Esophagus muscularis mucosa (tissue), 4 donors: Measurements from ENCODE around the gene ZNF341. TPM values are rescaled to one million over a fixed set of nuclear protein-coding genes. Genes with fewer than 3 reads are reported as not detected.

Experiments used
- DNase-seq: peaks from one replicate; pipeline ENCODE4 v3.0.0-alpha.2; 2017; ENCODE audit errors: extremely low spot score
- H3K27ac ChIP-seq, 4 donors: fragments of 200-600 bp; sonication (generic); replicated peaks in 1 of 4; 1 replicate in 3 of 4; 2 replicates in 1 of 4; pipeline ENCODE4 v1.5.1; 2016 to 2019; ENCODE audit warnings: mild to moderate bottlenecking in 1 of 4
- H3K27me3 ChIP-seq, 4 donors: fragments of 200-600 bp; sonication (generic); one replicate each; pipeline versions ENCODE4 v1.5.1 to v1.6.0; 2016 to 2019
- H3K36me3 ChIP-seq, 4 donors: fragments of 200-600 bp; sonication (generic); one replicate each; pipeline ENCODE4 v1.5.1; 2016 to 2019
- H3K4me1 ChIP-seq, 4 donors: fragments of 200-600 bp; sonication (generic); one replicate each; pipeline ENCODE4 v1.5.1; 2016 to 2019
- H3K4me3 ChIP-seq, 4 donors: fragments of 200-600 bp; sonication (generic); 1 replicate in 2 of 4; 2 replicates in 2 of 4; pipeline ENCODE4 v1.5.1; 2016 to 2019; ENCODE audit warnings: mild to moderate bottlenecking in 4 of 4, moderate library complexity in 1 of 4
- H3K9me3 ChIP-seq, 4 donors: fragments of 200-600 bp; sonication (generic); 1 replicate in 3 of 4; 2 replicates in 1 of 4; pipeline ENCODE4 v1.5.1; 2016 to 2019
- EP300 ChIP-seq: sonication (generic); formaldehyde crosslinking; IDR thresholded peaks from one replicate; pipeline ENCODE4 v1.6.1; 2017; ENCODE audit warnings: antibody characterized with exemption
- POLR2A ChIP-seq: fragments of 450-650 bp; IDR thresholded peaks from one replicate; pipeline ENCODE4 v1.6.1; 2017; ENCODE audit warnings: antibody characterized with exemption, moderate library complexity, mild to moderate bottlenecking, low read depth
- POLR2AphosphoS5 ChIP-seq, 2 donors: sonication (generic); formaldehyde crosslinking; IDR thresholded peaks; one replicate each; pipeline ENCODE4 v1.6.1; 2017; ENCODE audit warnings: antibody characterized with exemption in 2 of 2
- WGBS: methylation state at CpG from one replicate; pipeline ENCODE4 v1.1.5; 2018; 5-methylcytosine and 5-hydroxymethylcytosine counted together
- intact Hi-C: fragments of 100-400 bp; cut with DNase I; formaldehyde crosslinking; loops from one replicate; pipeline ENCODE4 v1.15.1; 2023
- total RNA-seq, 4 donors: library from RNA; depleted of rRNA; stranded (reverse); fragments of >200 nt; gene quantifications; one replicate each; pipeline versions ENCODE4 v1.1.0 to v1.2.1, GENCODE V29; 2016
- TF ChIP-seq, protein P1 (sequence below), 3 experiments: fragments of 200-600 bp in 2 of 3; fragments of 450-650 bp in 1 of 3; sonication (generic) in 2 of 3; IDR thresholded peaks; one replicate each; pipeline ENCODE4 v1.5.1; 2017 to 2019; ENCODE audit warnings: antibody characterized with exemption in 3 of 3, mild to moderate bottlenecking in 2 of 3, moderate library complexity in 1 of 3

Gene ZNF341
- total RNA-seq, 4 donors from 2014 or later = 1.7 to 4.2 (median 3.4) TPM

DNA sequence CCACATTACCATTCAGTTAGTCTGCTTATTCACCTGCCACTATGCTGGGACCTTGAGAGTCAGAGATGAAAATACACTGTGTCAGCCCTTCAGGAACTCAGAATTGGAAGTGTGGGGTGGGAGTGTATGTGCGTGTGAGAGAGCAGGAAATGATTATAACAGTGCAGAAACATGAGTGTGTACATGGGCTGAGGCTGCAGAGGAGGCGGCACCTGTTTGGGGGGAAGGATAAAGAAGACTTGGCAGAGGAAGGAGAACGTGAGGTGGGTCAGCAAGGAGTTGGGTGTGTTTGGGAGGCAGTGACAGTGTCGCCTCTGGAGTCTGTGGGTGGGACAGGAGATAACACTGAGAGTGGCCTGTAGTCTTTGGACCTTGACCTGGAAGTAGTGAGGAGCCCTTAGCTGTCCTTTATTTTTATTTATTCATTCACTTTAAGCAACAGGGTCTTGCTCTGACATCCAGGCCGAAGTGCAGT is 82.5 kb downstream of the ZNF341 start:
- intact Hi-C loops = no loop called here
- TF ChIP-seq EP300 (no peak), POLR2AphosphoS5 (IDR thresholded peaks at IDR 0.05) (no peak), POLR2A (no peak)
- TF ChIP-seq, protein P1, sequence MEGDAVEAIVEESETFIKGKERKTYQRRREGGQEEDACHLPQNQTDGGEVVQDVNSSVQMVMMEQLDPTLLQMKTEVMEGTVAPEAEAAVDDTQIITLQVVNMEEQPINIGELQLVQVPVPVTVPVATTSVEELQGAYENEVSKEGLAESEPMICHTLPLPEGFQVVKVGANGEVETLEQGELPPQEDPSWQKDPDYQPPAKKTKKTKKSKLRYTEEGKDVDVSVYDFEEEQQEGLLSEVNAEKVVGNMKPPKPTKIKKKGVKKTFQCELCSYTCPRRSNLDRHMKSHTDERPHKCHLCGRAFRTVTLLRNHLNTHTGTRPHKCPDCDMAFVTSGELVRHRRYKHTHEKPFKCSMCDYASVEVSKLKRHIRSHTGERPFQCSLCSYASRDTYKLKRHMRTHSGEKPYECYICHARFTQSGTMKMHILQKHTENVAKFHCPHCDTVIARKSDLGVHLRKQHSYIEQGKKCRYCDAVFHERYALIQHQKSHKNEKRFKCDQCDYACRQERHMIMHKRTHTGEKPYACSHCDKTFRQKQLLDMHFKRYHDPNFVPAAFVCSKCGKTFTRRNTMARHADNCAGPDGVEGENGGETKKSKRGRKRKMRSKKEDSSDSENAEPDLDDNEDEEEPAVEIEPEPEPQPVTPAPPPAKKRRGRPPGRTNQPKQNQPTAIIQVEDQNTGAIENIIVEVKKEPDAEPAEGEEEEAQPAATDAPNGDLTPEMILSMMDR (IDR thresholded peaks at IDR 0.05) = no peak
- Histone ChIP-seq H3K4me3 (no peak overlapping the region), H3K27me3 (no peaks in the 10 kb centered on the region), H3K4me1 (peaks cover 42 to 74% (median 68%) of the 10 kb centered on the region in 4 donors), H3K36me3 (peaks cover 0 to 6% (median 2%) of the 10 kb centered on the region in 4 donors), H3K27ac (no peak overlapping the region), H3K9me3 (no peaks in the 10 kb centered on the region)
- no peak for DNase-seq
- 71% methylated on average over 5 of the region's 5 CpGs for WGBS

DNA sequence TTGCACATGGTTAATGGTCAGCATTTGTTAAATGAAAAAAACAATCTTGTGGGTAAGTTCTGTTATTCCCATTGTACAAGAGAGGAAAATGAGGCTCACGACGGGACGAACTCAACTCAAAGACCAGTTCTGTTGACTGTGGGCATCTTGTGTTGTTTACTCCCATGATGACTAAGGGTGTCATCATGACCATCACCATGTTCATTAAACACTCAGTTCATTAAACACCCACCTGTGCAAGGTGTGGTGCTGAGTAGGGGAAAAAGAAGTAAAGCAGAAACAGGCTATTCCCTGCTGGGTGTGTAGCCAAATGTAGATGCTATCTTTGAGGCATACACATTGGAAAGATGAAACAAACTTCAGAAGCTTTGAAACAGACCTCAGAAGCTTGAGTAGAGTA is 83.9 kb downstream of the ZNF341 start:
- no peak overlapping the region for H3K4me3 ChIP-seq
- TF ChIP-seq, protein P1 (IDR thresholded peaks at IDR 0.05) = no peak
- TF ChIP-seq POLR2AphosphoS5 (IDR thresholded peaks at IDR 0.05) (no peak), POLR2A (no peak), EP300 (no peak)
- H3K4me1 ChIP-seq = peaks cover 46 to 86% (median 81%) of the 10 kb centered on the region in 4 donors
- H3K9me3 ChIP-seq = no peaks in the 10 kb centered on the region
- H3K27me3 ChIP-seq = no peaks in the 10 kb centered on the region
- intact Hi-C loops = no loop called here
- no peak overlapping the region for H3K27ac ChIP-seq
- 93% methylated on average over 3 of the region's 3 CpGs for WGBS
- DNase-seq = no peak
- peaks cover 0 to 6% (median 2%) of the 10 kb centered on the region in 4 donors for H3K36me3 ChIP-seq

DNA sequence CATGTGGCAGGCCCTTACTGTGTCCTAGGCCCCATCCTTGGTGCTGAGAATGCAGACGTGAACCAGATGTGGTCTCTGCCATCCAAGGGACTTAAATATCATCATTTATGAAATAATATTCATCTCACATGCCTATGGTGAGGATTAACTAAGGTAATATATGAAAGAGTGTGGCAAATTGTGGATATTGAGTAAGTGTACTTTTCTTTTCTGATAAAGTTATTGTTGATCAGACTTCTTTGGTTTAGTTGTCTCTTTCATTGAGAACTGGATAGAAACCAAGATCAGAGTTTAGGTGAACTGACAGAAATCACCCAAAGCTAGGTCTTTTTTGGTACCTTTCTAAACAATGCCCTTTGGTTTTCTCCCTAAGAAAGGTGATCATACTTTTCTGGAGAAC is 84.4 kb downstream of the ZNF341 start:
- H3K36me3 ChIP-seq = peaks cover 0 to 6% (median 2%) of the 10 kb centered on the region in 4 donors
- DNase-seq = no peak
- no peaks in the 10 kb centered on the region for H3K9me3 ChIP-seq
- 88% methylated on average over 1 of the region's 1 CpG for WGBS
- intact Hi-C loops = no loop called here
- H3K27ac ChIP-seq = no peak overlapping the region
- no peaks in the 10 kb centered on the region for H3K27me3 ChIP-seq
- peaks cover 51 to 89% (median 85%) of the 10 kb centered on the region in 4 donors for H3K4me1 ChIP-seq
- TF ChIP-seq, protein P1 (IDR thresholded peaks at IDR 0.05) = no peak
- no peak for TF ChIP-seq POLR2A
- no peak for TF ChIP-seq POLR2AphosphoS5 (IDR thresholded peaks at IDR 0.05)
- TF ChIP-seq EP300 = no peak
- no peak overlapping the region for H3K4me3 ChIP-seq

DNA sequence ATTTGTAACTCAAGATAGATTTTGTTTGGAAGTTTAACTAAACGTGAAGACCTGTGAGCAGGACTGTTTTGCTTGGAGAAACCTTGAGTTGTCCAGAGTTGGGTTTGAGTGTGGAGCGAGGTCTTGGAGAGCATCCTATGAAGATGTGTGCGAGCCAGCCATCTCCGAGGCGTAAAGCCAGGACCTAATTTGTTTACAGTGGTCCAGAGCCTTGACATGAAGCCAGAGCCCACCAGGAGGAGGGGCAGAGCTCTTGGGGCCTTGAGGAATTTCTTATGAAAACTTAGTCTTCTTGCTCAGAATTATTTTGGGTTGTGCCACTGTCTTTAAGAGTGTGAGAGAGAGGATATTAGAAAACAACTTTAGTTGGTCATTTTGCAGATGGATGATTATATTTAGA is 85.6 kb downstream of the ZNF341 start:
- Histone ChIP-seq H3K4me1 (peaks cover 61 to 95% (median 90%) of the 10 kb centered on the region in 4 donors), H3K36me3 (peaks cover 0 to 6% (median 2%) of the 10 kb centered on the region in 4 donors), H3K9me3 (no peaks in the 10 kb centered on the region), H3K4me3 (no peak overlapping the region), H3K27ac (no peak overlapping the region), H3K27me3 (no peaks in the 10 kb centered on the region)
- WGBS = 50% methylated on average over 5 of the region's 5 CpGs
- TF ChIP-seq POLR2A = no peak
- TF ChIP-seq EP300 = no peak
- no peak for TF ChIP-seq POLR2AphosphoS5 (IDR thresholded peaks at IDR 0.05)
- TF ChIP-seq, protein P1 (IDR thresholded peaks at IDR 0.05) = no peak
- DNase-seq = no peak
- intact Hi-C loops = no loop called here

DNA sequence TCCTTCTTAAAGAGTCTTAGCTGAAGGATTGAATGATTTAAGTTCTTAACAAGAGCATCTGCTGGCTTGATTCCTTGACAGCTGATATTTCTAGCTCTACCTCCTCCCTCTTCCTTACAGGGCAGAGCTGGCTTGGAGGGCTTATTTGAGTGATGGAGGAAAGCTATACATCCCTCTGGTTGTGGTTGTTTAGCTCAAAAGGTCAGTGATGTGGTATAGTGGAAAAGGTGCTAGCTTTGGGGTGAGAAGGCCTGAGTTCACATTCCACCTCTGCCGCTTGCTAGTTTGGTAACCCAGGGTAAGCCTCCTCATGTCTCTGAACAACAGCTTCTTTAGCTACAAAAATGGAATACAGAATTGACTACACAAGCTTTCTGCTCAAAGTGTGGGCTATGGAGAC is 87.7 kb downstream of the ZNF341 start:
- intact Hi-C loops = no loop called here
- H3K4me1 ChIP-seq = peaks cover 51 to 83% (median 79%) of the 10 kb centered on the region in 4 donors

More for the DNA sequence above, 87.7 kb downstream of the ZNF341 start:
- no peak overlapping the region for H3K27ac ChIP-seq
- DNase-seq = no peak
- no peaks in the 10 kb centered on the region for H3K9me3 ChIP-seq
- H3K4me3 ChIP-seq = no peak overlapping the region
- peaks cover 0 to 11% (median 2%) of the 10 kb centered on the region in 4 donors for H3K36me3 ChIP-seq
- WGBS = 100% methylated on average over 1 of the region's 1 CpG
- no peaks in the 10 kb centered on the region for H3K27me3 ChIP-seq
- TF ChIP-seq POLR2AphosphoS5 (IDR thresholded peaks at IDR 0.05) = no peak
- no peak for TF ChIP-seq EP300
- TF ChIP-seq, protein P1 (IDR thresholded peaks at IDR 0.05) = no peak
- no peak for TF ChIP-seq POLR2A
